H1 (cell line): ENCODE measurements around the gene BAIAP2L2. TPM values are rescaled to one million over a fixed set of nuclear protein-coding genes. Genes with fewer than 3 reads are reported as not detected.

Experiments
- CTCF ChIA-PET: fragments of 300-600 bp; sonication (Branson Sonifier 250); formaldehyde crosslinking; loops from one replicate; lab custom pipeline; 2021; ENCODE audit not compliant: partially characterized antibody; lab: Charles Lee
- POLR2A ChIA-PET: fragments of 300-600 bp; sonication (Branson Sonifier 250); formaldehyde crosslinking; loops from one replicate; lab custom pipeline; 2021; ENCODE audit warnings: inconsistent platforms; ENCODE audit not compliant: partially characterized antibody; lab: Charles Lee
- DNase-seq, 2 experiments: peaks; one replicate each; pipeline versions ENCODE4 v3.0.0 to v3.0.0-alpha.2; 2010 to 2022; ENCODE audit warnings: low spot score in 2 of 2, low read depth in 1 of 2, mixed read lengths in 1 of 2
- FAIRE-seq: peaks from 2 replicates; lab custom pipeline; 2011; peaks lifted over from hg19 to GRCh38; lab: Jason Lieb, UNC
- H2AFZ ChIP-seq: 2 replicates; pipeline ENCODE4 v1.8.1; 2012; ENCODE audit warnings: low read length, inconsistent platforms
- H2AK5ac ChIP-seq: 2 replicates; pipeline ENCODE4 v1.6.1; 2013; ENCODE audit warnings: low read depth, low read length
- H2BK120ac ChIP-seq: replicated peaks from 2 replicates; pipeline ENCODE3; 2013; ENCODE audit warnings: low read depth, low read length, inconsistent platforms
- H2BK12ac ChIP-seq: 2 replicates; pipeline ENCODE4 v1.6.1; 2013; ENCODE audit warnings: low read depth, low read length
- H2BK15ac ChIP-seq: 2 replicates; pipeline ENCODE4 v1.6.1; 2013; ENCODE audit warnings: low read length
- H2BK20ac ChIP-seq: 2 replicates; pipeline ENCODE4 v1.6.1; 2013; ENCODE audit warnings: low read length
- H2BK5ac ChIP-seq: 2 replicates; pipeline ENCODE4 v1.6.1; 2013; ENCODE audit warnings: low read depth, low read length
- H3K14ac ChIP-seq: 2 replicates; pipeline ENCODE4 v1.6.1; 2013; ENCODE audit warnings: inconsistent platforms; ENCODE audit not compliant: insufficient read length
- H3K18ac ChIP-seq: 2 replicates; pipeline ENCODE4 v1.6.1; 2013; ENCODE audit warnings: low read length; ENCODE audit errors: extremely low read depth
- H3K23ac ChIP-seq: 2 replicates; pipeline ENCODE4 v1.6.1; 2013; ENCODE audit warnings: inconsistent platforms; ENCODE audit not compliant: insufficient read length
- H3K23me2 ChIP-seq: 2 replicates; pipeline ENCODE4 v1.6.1; 2013; ENCODE audit warnings: low read depth, low read length
- H3K27ac ChIP-seq: 2 replicates; pipeline ENCODE4 v1.6.1; 2011; ENCODE audit warnings: low read depth, low read length, inconsistent platforms
- H3K27me3 ChIP-seq, 4 experiments: replicated peaks in 1 of 4; 1 replicate in 1 of 4; 2 replicates in 3 of 4; pipeline versions ENCODE4 v1.6.1 to v1.8.1; 2011 to 2013; ENCODE audit warnings: low read length in 3 of 4, mild to moderate bottlenecking in 3 of 4, inconsistent platforms in 2 of 4, mixed read lengths in 2 of 4, moderate library complexity in 1 of 4; ENCODE audit not compliant: control insufficient read depth in 3 of 4, insufficient read depth in 3 of 4; ENCODE audit errors: extremely low read depth in 1 of 4
- H3K36me3 ChIP-seq, 4 experiments: 2 replicates each; pipeline versions ENCODE4 v1.6.1 to v1.8.1; 2011 to 2013; ENCODE audit warnings: mild to moderate bottlenecking in 4 of 4, low read length in 3 of 4, moderate library complexity in 2 of 4, control low read depth in 1 of 4, inconsistent platforms in 1 of 4; ENCODE audit not compliant: insufficient read depth in 4 of 4, control insufficient read depth in 2 of 4
- H3K4ac ChIP-seq: replicated peaks from 2 replicates; pipeline ENCODE3; 2013; ENCODE audit warnings: low read length, low read depth, mixed read lengths, inconsistent platforms; ENCODE audit not compliant: insufficient read length
- H3K4me1 ChIP-seq, 4 experiments: replicated peaks in 1 of 4; 1 replicate in 1 of 4; 2 replicates in 3 of 4; pipeline versions ENCODE4 v1.6.1 to v1.8.1; 2011 to 2013; ENCODE audit warnings: low read length in 3 of 4, inconsistent platforms in 2 of 4, mixed read lengths in 1 of 4; ENCODE audit not compliant: insufficient read depth in 4 of 4, control insufficient read depth in 3 of 4
- H3K4me2 ChIP-seq, 2 experiments: 2 replicates each; pipeline versions ENCODE4 v1.6.1 to v1.8.1; 2011 to 2013; ENCODE audit warnings: low read depth in 2 of 2, low read length in 2 of 2, control low read depth in 1 of 2, inconsistent platforms in 1 of 2, mild to moderate bottlenecking in 1 of 2; ENCODE audit not compliant: insufficient read depth in 1 of 2
- H3K4me3 ChIP-seq, 4 experiments: fragments of 200-600, 300-600 bp in 1 of 4; sonication (generic), shearing (Covaris generic), sonication (Bioruptor Twin) in 1 of 4; 2 replicates each; pipeline versions ENCODE4 v1.5.1 to v1.8.1; 2011 to 2016; ENCODE audit warnings: low read length in 4 of 4, low read depth in 3 of 4, control low read depth in 2 of 4, inconsistent platforms in 2 of 4, mild to moderate bottlenecking in 2 of 4, mixed read lengths in 1 of 4, moderate library complexity in 1 of 4; ENCODE audit not compliant: insufficient read depth in 2 of 4; ENCODE audit errors: extremely low read depth in 1 of 4
- H3K56ac ChIP-seq: replicated peaks from 2 replicates; pipeline ENCODE3; 2013; ENCODE audit warnings: low read depth, mild to moderate bottlenecking, mixed read lengths, low read length, inconsistent platforms; ENCODE audit not compliant: insufficient read length
- H3K79me1 ChIP-seq: 2 replicates; pipeline ENCODE4 v1.6.1; 2013; ENCODE audit warnings: low read depth, low read length, control low read depth
- H3K79me2 ChIP-seq, 2 experiments: 2 replicates each; pipeline versions ENCODE4 v1.6.1 to v1.8.1; 2012 to 2013; ENCODE audit warnings: low read length in 2 of 2, mild to moderate bottlenecking in 2 of 2, inconsistent platforms in 1 of 2; ENCODE audit not compliant: insufficient read depth in 2 of 2, control insufficient read depth in 1 of 2
- H3K9ac ChIP-seq, 4 experiments: replicated peaks in 1 of 4; 1 replicate in 1 of 4; 2 replicates in 3 of 4; pipeline versions ENCODE4 v1.6.1 to v1.8.1; 2011 to 2013; ENCODE audit warnings: low read depth in 3 of 4, low read length in 3 of 4, control low read depth in 2 of 4, mild to moderate bottlenecking in 2 of 4, moderate library complexity in 2 of 4, inconsistent platforms in 1 of 4; ENCODE audit errors: extremely low read depth in 1 of 4
- H3K9me3 ChIP-seq, 2 experiments: 2 replicates each; pipeline versions ENCODE4 v1.6.1 to v1.8.1; 2012 to 2013; ENCODE audit warnings: mild to moderate bottlenecking in 2 of 2, moderate library complexity in 2 of 2, control low read depth in 1 of 2, inconsistent platforms in 1 of 2, low read depth in 1 of 2, low read length in 1 of 2, mixed read lengths in 1 of 2; ENCODE audit not compliant: insufficient read depth in 2 of 2
- H4K20me1 ChIP-seq, 2 experiments: replicated peaks in 1 of 2; 2 replicates each; pipeline versions ENCODE3 to v1.8.1; 2011 to 2013; ENCODE audit warnings: inconsistent platforms in 2 of 2, low read length in 2 of 2, mild to moderate bottlenecking in 1 of 2; ENCODE audit not compliant: insufficient read depth in 2 of 2, control insufficient read depth in 1 of 2
- H4K5ac ChIP-seq: 2 replicates; pipeline ENCODE4 v1.6.1; 2013; ENCODE audit warnings: low read length, low read depth, mixed read lengths, inconsistent platforms; ENCODE audit not compliant: insufficient read length
- H4K8ac ChIP-seq: 2 replicates; pipeline ENCODE4 v1.8.0; 2013; ENCODE audit warnings: mild to moderate bottlenecking, moderate library complexity, low read length, inconsistent platforms; ENCODE audit not compliant: insufficient read depth; ENCODE audit errors: extremely low read depth
- H4K91ac ChIP-seq: replicated peaks from 2 replicates; pipeline ENCODE3; 2013; ENCODE audit warnings: low read length, mixed read lengths, inconsistent platforms; ENCODE audit not compliant: insufficient read length
- GTF2F1 ChIP-seq: IDR thresholded peaks from 2 replicates; pipeline ENCODE4 v1.6.1; 2012; ENCODE audit warnings: low read depth, low read length, improper control_type of control experiment, borderline replicate concordance
- KDM1A ChIP-seq: fragments of 200-600, 300-600 bp; sonication (generic); IDR thresholded peaks from 2 replicates; pipeline ENCODE4 v1.7.1; 2016; ENCODE audit warnings: mild to moderate bottlenecking, low read length, borderline replicate concordance
- MAX ChIP-seq: IDR thresholded peaks from 2 replicates; pipeline ENCODE4 v1.6.1; 2012; ENCODE audit warnings: inconsistent platforms
- WGBS, 2 experiments: shearing (Covaris generic) in 1 of 2; methylation state at CpG; one replicate each; pipeline versions ENCODE4 v1.1.6 to v1.1.7; 2013 to 2015; ENCODE audit warnings: low lambda C conversion rate in 2 of 2, mixed read lengths in 2 of 2, inconsistent platforms in 1 of 2, low coverage in 1 of 2, missing lambda C conversion rate in 1 of 2; ENCODE audit not compliant: insufficient replicate concordance in 2 of 2, insufficient coverage in 1 of 2, insufficient read length in 1 of 2; ENCODE audit errors: extremely low coverage in 1 of 2, missing lambda C conversion rate in 1 of 2; 5-methylcytosine and 5-hydroxymethylcytosine counted together
- polyA plus RNA-seq, 7 experiments: library from polyadenylated mRNA; depleted of rRNA in 3 of 7; stranded (reverse) in 5 of 7; unstranded in 2 of 7; fragments of >200 nt in 5 of 7; fragments of 200-250 nt in 2 of 7; gene quantifications; 1 replicate in 5 of 7; 2 replicates in 1 of 7; 4 replicates in 1 of 7; pipeline versions ENCODE4 v1.2.1 to v1.2.3, GENCODE V29; 2011 to 2013; ENCODE audit warnings: missing spikeins in 2 of 7, mixed read lengths in 2 of 7
- total RNA-seq: library from RNA; stranded (reverse); fragmentation: NEBNext Ultra II Directional; extraction: Animal tissue kit (Norgen Biotek cat#: 25700); gene quantifications from 2 replicates; pipeline ENCODE4 v1.2.1, GENCODE V29; 2021
- TF ChIP-seq, protein P1 (sequence below): IDR thresholded peaks from 2 replicates; pipeline ENCODE4 v1.6.1; 2012; ENCODE audit warnings: inconsistent platforms

BAIAP2L2 gene
- total and polyA plus RNA-seq, 2 of the 8 experiments (the other 6 are each of a cell fraction or from before 2014, with no cell fraction given) = 5.4 to 10.0 TPM

- Histone ChIP-seq H3K79me1 (no peaks in the 10 kb centered on the region), H3K9ac (no peak overlapping the region)
Observed at GRCh38 chr22:38081941-38082828, 28.3 kb downstream of the BAIAP2L2 start.

More at GRCh38 chr22:38081941-38082828, 28.3 kb downstream of the BAIAP2L2 start:
- peak overlapping the region; percentile 60; the same call in 1 of the 2 replicates for H2BK12ac ChIP-seq
- no peak overlapping the region for H3K18ac ChIP-seq
- no peaks in the 10 kb centered on the region for H3K36me3 ChIP-seq
- FAIRE-seq (no peak), DNase-seq (no peak)
- no peaks in the 10 kb centered on the region for H3K79me2 ChIP-seq
- H2BK120ac ChIP-seq = no peak overlapping the region
- H3K56ac ChIP-seq = no peak overlapping the region
- peaks cover 0 to 1% of the 10 kb centered on the region in 2 experiments for H4K20me1 ChIP-seq
- H4K5ac ChIP-seq = no peak overlapping the region
- ChIA-PET POLR2A (interaction anchor here (0.8 to 1.4 kb wide), 4 partner anchors 8 to 408 kb away, joined by 3 to 6 read pairs (median 4); no protein-coding TSS in a partner anchor), CTCF (interaction anchor here (0.9 to 2.0 kb wide), 6 partner anchors 14 to 62 kb away, joined by 3 to 11 read pairs (median 4); no protein-coding TSS in a partner anchor)
- peak overlapping the region; percentile 66 to 80; a peak in 3 of 4 replicates for H3K4me2 ChIP-seq
- H3K4me1 ChIP-seq = peaks cover 0 to 25% (median 18%) of the 10 kb centered on the region in 4 experiments; a peak in 6 of 7 replicates
- H3K23ac ChIP-seq = no peak overlapping the region
- H4K91ac ChIP-seq = no peak overlapping the region
- H3K27me3 ChIP-seq = peaks cover 7 to 37% (median 33%) of the 10 kb centered on the region in 4 experiments
- H3K4me3 ChIP-seq = peak overlapping the region in 1 of 4 experiments; percentile 48; a peak in 2 of 8 replicates
- H4K8ac ChIP-seq = no peak overlapping the region; the same call in 1 of the 2 replicates
- no peak overlapping the region for H3K4ac ChIP-seq
- TF ChIP-seq GTF2F1 = no peak
- TF ChIP-seq, protein P1, sequence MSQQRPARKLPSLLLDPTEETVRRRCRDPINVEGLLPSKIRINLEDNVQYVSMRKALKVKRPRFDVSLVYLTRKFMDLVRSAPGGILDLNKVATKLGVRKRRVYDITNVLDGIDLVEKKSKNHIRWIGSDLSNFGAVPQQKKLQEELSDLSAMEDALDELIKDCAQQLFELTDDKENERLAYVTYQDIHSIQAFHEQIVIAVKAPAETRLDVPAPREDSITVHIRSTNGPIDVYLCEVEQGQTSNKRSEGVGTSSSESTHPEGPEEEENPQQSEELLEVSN = peak; percentile 79
- peak; percentile 57; the same call in 1 of the 2 replicates for TF ChIP-seq KDM1A
- TF ChIP-seq MAX = peak; percentile 59
- no peak overlapping the region for H2BK20ac ChIP-seq
- no peak overlapping the region for H2BK5ac ChIP-seq
- WGBS, 2 experiments = 67% methylated on average over 38 of the region's 52 CpGs; no CpG with 5 or more reads in 1 of the 2 experiments
- peak overlapping the region; percentile 88; the same call in 1 of the 2 replicates for H2BK15ac ChIP-seq
- no peaks in the 10 kb centered on the region for H3K9me3 ChIP-seq
- no peak overlapping the region for H3K14ac ChIP-seq
- H3K27ac ChIP-seq = no peak overlapping the region
- H2AK5ac ChIP-seq = no peak overlapping the region
- peaks cover 3% of the 10 kb centered on the region for H3K23me2 ChIP-seq
- H2AFZ ChIP-seq = no peak overlapping the region
